ENCODE data around the gene DZANK1.
A peak's percentile ranks its signal among the peaks of the same experiment; 100 is the strongest.

DZANK1 gene

DNA sequence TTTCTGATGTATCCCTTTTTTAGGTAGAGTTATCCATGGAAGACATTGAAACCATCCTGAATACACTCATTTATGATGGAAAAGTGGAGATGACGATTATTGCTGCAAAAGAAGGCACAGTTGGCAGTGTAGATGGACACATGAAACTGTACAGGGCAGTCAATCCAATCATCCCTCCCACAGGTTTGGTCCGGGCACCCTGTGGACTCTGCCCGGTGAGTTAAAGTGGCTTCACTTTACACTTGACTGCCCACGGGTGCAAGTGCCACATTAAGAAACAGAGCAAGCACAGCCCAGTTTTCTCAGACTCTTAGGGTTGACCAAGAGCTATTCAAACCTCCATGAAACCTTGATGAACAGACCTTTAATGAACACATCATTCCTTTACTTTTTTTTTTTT lies 14.8 kb upstream of the DZANK1 start:
- TF ChIP-seq, protein P1, sequence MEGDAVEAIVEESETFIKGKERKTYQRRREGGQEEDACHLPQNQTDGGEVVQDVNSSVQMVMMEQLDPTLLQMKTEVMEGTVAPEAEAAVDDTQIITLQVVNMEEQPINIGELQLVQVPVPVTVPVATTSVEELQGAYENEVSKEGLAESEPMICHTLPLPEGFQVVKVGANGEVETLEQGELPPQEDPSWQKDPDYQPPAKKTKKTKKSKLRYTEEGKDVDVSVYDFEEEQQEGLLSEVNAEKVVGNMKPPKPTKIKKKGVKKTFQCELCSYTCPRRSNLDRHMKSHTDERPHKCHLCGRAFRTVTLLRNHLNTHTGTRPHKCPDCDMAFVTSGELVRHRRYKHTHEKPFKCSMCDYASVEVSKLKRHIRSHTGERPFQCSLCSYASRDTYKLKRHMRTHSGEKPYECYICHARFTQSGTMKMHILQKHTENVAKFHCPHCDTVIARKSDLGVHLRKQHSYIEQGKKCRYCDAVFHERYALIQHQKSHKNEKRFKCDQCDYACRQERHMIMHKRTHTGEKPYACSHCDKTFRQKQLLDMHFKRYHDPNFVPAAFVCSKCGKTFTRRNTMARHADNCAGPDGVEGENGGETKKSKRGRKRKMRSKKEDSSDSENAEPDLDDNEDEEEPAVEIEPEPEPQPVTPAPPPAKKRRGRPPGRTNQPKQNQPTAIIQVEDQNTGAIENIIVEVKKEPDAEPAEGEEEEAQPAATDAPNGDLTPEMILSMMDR (IDR thresholded peaks at IDR 0.05; ENCODE audit: low read depth, low read length): no peak

GRCh38 chr20:18477821-18478220 lies 11.0 kb upstream of the DZANK1 start:
- TF ChIP-seq, protein P1 (IDR thresholded peaks at IDR 0.05; ENCODE audit: low read depth, low read length): no peak
- H3K4me3 ChIP-seq (ENCODE audit: low read depth, low read length): no peak overlapping the region

More for the DNA sequence above, 14.8 kb upstream of the DZANK1 start:
- H3K4me3 ChIP-seq (ENCODE audit: low read depth, low read length): no peak overlapping the region

- H3K4me3 ChIP-seq (ENCODE audit: low read depth, low read length): no peak overlapping the region
- TF ChIP-seq, protein P1 (IDR thresholded peaks at IDR 0.05; ENCODE audit: low read depth, low read length): no peak
Measured at GRCh38 chr20:18477218-18477617, 10.4 kb upstream of the DZANK1 start.

DNA sequence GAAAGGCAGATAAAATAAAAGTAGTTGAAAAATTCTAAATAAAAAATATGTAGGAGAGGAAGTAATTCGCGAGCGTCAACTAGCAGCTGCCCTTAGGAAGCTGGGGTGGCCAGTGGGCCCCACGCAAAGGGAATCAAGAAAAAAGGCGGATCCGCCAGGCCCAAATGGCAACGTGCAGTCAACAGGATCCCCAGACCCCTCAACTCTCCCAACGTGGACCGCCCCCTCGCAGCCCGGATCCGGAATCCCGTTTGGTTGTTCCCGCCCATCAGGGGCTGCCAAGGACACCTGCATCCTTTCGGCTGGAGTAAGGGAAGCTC lies 296 bp downstream of the DZANK1 start:
- TF ChIP-seq, protein P1 (IDR thresholded peaks at IDR 0.05; ENCODE audit: low read depth, low read length): no peak
- peak overlapping the region; percentile 100 for H3K4me3 ChIP-seq (ENCODE audit: low read depth, low read length)

DNA sequence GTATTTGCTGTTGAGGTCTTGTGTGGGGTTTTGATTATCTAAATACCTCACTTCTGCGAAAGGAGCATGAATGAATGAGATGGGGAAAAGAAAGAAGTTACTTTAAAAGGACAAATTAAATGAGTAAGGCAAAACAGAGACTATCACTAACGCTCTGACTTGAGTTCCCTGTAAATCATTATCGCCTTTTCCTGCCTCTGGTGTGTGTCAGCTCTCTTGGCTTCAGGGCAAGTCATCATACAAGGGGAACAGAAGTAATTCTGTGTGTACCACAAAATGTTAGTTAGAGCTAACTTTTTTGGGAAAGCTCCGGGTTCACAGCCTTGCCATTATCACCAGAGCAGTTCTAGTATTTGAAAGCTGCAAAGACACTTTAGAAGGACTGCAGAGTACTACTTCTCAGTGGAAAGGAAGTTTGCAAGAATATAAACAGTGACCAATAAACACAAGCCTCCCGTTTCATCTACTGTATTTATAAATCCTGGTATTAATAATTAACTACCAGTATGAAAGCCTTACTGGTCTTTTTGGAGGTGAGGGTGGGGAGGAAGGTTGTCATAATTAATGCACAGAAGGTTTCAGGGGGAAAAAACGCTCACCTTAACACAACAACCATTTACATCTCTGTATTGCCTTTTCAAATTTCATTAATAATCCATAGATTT lies 1.2 kb downstream of the DZANK1 start:
- H3K4me3 ChIP-seq (ENCODE audit: low read depth, low read length): peak overlapping the region; percentile 100
- TF ChIP-seq, protein P1 (IDR thresholded peaks at IDR 0.05; ENCODE audit: low read depth, low read length): no peak

DNA sequence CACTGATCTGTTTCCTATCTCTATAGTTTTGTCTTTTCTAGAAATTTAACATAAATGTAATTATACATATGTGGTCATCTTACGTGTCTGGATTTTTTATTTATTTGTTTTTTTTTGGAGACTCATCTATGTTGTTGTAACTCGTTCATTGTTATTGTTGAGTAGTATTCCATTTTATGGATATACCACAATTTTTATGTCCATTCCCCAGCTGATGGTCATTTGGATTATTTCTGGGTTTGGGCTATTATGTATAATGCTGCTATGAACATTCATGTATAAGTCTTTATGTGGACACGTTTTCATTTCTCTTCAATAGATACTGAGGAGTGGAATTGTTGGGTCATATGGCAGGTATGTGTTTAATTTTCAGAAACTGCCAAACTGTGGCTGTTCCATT lies 10.2 kb downstream of the DZANK1 start:
- TF ChIP-seq, protein P1 (IDR thresholded peaks at IDR 0.05; ENCODE audit: low read depth, low read length): no peak
- no peak overlapping the region for H3K4me3 ChIP-seq (ENCODE audit: low read depth, low read length)

DNA sequence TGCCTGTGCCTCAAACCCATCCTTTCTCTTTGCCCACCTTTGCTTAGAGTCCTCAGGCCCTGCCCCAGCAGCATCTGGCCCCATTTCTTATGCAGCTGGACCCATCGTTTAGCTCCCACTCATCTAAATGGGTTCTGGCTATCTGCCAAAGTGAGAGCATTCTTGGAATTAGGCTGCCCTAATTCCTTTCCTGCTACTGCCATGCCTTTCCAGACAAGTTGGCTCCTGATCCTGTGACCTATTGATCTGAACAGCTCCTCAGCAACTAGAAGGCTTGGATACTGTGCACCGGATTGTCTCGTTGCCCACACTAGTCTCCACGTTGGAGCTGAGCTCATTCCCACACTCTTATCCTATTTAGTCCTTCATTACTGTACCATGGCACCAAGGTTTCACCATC lies 22.9 kb downstream of the DZANK1 start:
- TF ChIP-seq, protein P1 (IDR thresholded peaks at IDR 0.05; ENCODE audit: low read depth, low read length): no peak
- H3K4me3 ChIP-seq (ENCODE audit: low read depth, low read length): no peak overlapping the region
